Sciatic nerve (tissue), 2 donors: ENCODE measurements around the gene SRP68. TPM values are rescaled to one million over a fixed set of nuclear protein-coding genes. Genes with fewer than 3 reads are reported as not detected.
"Not testable (repeated sequence)": the region's sequence is repeated elsewhere in the genome, so short reads cannot be mapped to it uniquely, and the experiment has no call there.

Source experiments
- ATAC-seq: fragments of 200-7000 bp; cut with Tn5 transposase; one replicate; pipeline ENCODE4 v1.9.1; 2020; ENCODE audit warnings: mild to moderate bottlenecking, moderate library complexity
- DNase-seq: peaks from one replicate; pipeline ENCODE4 v3.0.0-alpha.2; 2020; ENCODE audit warnings: low spot score
- intact Hi-C: fragments of 100-400 bp; cut with DNase I; formaldehyde crosslinking; loops from one replicate; pipeline ENCODE4 v1.14.2; 2022
- total RNA-seq: library from RNA; stranded (reverse); fragmentation: NEBNext Ultra II Directional; extraction: Animal tissue kit (Norgen Biotek cat#: 25700); gene quantifications from one replicate; pipeline ENCODE4 v1.2.1, GENCODE V29; 2021
- donor health status: DM: no; HTN: no; CAD: no.
- donor health status: DM: no; HTN: no; CAD: no.

SRP68 gene
- total RNA-seq, 1 donor from 2014 or later, result 65.1 TPM

DNA sequence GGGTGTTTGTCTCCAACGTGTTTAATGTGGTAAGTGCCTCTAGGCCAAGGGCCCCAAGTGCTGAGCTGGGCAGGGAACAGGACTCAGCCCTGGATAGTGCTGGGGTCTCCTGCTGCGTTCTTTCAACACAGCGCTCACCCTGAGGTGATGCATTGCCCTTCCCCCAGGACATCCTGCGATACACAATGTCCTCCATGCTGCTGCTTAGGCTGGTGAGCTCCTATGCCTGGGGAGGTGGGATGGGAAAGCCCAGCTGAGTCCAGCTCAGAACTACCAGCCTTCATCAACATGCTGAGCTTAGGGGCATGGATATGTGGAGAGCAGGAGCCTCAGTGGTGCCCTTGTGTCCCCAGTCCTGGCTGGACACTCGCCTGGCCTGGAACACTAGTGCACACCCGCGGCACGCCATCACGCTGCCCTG, 7.2 kb upstream of the SRP68 start:
- ATAC-seq (peak; percentile 2), DNase-seq (peak; percentile 50)
- intact Hi-C loops, result no loop called here

DNA sequence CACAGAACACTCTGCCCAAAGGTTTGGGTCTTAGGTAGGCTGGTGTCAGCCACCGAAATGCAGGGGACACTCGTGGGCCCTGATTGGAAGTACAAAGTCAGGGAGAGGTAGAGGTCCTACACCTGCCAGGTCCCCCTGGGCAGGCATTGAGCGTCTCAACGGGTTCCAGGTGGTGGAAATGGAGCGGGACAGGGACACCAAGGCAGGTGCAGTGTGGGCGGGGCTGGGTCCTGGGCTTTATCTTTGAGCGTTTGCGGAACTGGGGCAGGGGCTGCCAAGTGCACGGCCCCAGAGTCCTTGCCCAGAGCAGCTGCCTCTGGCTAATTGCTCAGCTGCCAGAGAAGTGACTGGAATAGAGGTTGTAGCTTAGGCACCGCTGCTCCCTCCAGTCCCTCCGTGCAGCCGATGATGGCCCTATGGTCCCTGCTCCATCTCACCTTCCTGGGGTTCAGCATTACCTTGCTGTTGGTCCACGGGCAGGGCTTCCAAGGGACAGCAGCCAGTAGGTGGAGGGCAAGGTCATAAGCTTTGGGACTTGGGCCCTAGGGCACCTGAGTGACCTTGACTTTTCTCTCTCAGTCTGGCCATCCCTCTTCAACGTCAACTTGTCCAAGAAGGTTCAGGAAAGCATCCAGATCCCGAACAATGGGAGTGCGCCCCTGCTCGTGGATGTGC, 6.7 kb upstream of the SRP68 start, which contains the start of gene ZACN:
TSS of gene ZACN (plus strand) at position 323 of the 675 bp plus-strand sequence. CDS start at position 406, 83 bp downstream.
- no peak for ATAC-seq
- intact Hi-C loops, result no loop called here
- peak; percentile 54 for DNase-seq

DNA sequence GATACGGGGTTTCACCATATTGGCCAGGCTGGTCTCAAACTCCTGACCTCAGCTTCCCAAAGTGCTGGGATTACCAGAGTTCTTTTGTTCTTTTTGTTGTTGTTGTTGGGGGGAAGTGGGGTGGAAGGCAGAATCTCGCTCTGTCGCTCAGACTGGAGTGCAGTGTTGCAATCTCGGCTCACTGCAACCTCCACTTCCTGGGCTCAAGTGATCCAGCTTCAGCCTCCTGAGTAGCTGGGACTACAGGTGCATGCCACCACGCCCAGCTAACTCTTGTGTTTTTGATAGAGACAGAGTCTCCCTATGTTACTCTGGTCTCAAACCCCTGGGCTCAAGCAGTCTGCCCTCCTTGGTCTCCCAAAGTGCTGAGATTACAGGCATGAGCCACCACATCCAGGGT, 6.1 kb upstream of the SRP68 start:
- DNase-seq, ATAC-seq, intact Hi-C loops: not testable (repeated sequence)

DNA sequence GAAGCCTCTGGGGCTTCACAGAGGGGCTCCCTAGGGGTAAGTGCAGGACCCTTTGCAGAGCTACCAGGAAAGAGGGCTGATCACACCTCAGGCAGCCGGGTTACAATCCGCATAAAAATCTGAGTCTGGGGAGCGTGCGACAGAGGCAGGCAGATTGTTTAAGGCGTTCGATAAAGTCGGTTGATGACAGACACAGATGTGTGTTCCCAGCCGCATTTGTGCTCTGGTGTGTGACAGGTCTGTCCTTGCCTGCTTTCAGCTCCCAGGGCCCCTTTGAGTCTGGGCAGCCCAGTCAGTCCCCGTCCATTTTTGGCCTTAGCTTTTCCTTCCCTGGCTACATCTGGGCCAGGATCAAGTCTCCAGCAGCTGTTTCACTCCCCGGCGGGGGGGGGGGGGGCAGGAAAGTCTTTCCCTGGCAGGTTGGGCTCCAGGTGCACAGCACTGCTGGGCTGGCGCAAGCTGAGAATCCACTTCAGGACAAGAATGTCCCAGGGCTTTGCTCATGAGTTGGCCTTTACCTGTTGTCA, 5.3 kb upstream of the SRP68 start:
- intact Hi-C loops, result no loop called here
- ATAC-seq (no peak), DNase-seq (no peak)

GRCh38 chr17:76076765-76077583, 4.7 kb upstream of the SRP68 start:
- ATAC-seq, result no peak
- intact Hi-C loops, result no loop called here

GRCh38 chr17:76076146-76076764, 3.9 kb upstream of the SRP68 start:
- DNase-seq, result no peak
- intact Hi-C loops, result no loop called here
- ATAC-seq, result no peak

More at GRCh38 chr17:76076765-76077583, 4.7 kb upstream of the SRP68 start:
- DNase-seq, result no peak

DNA sequence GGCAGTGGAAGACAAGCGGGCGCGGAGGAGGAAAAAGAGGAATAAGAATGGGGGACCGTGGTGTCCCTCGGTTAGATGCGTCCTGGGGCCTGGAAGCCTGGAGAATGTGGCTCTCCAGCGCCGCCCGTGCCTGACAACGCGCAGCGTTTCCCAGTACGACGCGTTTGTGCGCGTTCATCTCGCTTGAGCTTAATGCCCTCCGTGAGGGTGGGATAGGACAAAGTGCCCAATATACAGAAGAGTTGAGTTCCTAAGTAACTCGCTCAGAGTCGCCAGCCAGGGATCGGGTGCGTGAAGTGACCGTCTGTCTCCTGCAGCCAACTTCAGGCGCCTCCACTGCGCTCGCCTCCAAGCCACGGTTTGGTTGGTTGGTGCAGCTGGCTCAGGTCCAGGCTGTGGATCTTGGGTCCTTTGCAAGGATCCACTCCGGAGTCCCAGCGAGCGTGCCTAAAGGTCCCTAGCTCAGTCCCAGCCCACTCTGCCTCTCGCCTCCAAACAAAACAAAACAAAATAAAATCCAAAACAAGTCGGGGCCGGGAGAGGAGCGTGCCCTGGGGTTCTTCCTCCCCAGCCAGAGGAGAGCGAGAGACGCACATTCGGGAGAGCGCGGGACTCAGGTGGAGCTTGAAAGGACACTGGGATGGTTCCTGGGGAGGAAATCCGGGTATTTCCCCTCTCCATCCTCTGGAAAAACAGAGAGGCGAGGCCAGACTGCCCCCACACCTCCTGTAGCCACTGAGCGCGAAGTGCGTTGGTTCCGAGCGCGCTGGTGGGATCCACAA, 3.2 kb upstream of the SRP68 start:
- DNase-seq (no peak), ATAC-seq (no peak)
- intact Hi-C loops, result no loop called here

DNA sequence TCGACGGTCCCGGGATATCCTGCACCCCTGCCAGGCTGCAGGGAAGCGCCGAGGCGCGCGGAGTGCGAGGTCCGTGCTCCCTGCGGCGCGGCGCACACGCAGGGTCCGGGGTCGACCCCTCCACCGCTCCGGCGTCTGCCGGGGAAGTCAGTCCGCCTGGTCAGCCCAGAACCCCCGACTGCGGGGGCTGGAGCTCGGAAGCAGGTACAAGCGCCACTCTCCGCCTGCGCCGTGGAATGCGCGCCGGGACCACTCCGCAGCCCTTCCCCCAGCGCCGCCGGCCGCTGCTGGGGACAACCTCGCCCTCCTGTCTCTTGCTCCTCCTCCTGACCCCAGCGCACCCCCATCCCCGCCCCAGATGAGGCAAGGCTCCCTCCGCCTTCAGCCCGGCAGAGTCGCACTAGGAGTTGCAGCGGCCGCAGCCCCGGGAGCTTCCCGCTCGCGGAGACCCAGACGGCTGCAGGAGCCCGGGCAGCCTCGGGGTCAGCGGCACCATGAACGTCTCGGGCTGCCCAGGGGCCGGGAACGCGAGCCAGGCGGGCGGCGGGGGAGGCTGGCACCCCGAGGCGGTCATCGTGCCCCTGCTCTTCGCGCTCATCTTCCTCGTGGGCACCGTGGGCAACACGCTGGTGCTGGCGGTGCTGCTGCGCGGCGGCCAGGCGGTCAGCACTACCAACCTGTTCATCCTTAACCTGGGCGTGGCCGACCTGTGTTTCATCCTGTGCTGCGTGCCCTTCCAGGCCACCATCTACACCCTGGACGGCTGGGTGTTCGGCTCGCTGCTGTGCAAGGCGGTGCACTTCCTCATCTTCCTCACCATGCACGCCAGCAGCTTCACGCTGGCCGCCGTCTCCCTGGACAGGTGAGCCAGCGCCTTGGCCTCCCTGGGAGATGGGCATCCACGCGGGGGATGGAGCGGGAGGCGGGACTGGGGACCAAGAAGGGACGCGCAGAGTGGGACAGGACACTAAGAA, 2.4 kb upstream of the SRP68 start, which contains the start of gene GALR2:
TSS of gene GALR2 (plus strand) at position 392 of the 974 bp plus-strand sequence. CDS start at position 495, 103 bp downstream.
- ATAC-seq (no peak), DNase-seq (no peak)
- intact Hi-C loops, result no loop called here

DNA sequence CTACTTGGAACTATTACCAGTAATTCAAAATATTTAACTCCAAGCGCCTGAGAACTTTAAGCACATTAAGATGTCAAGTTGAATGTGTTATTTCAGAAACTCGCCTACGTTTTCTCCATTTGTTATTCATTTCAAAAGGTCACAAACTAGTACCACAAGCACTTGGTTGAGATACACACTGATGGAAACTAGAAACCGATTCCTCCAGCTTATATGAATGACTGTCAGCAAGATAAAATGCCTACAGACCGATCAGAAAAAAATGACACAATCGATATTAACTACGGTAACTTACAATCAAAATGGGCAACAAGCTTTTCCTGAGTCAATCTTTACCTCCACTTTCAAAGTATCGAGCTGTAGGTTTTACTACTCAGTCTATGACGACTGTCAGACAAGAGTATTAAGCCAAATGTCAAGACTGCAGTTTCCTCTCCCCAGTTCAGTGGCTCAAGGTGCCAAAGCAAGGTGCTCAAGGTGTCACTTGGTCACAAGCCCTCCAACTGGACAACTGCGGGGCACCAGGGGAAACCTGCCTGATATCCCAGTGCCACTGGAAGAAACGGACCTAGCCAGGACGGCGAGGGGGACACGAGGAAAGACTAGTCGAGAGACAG, 678 bp downstream of the SRP68 start:
- intact Hi-C loops, result no loop called here
- ATAC-seq, result no peak
- no peak for DNase-seq

- ATAC-seq (no peak), DNase-seq (no peak)
- intact Hi-C loops, result no loop called here
Measured at GRCh38 chr17:76065775-76066174, 6.5 kb downstream of the SRP68 start.

DNA sequence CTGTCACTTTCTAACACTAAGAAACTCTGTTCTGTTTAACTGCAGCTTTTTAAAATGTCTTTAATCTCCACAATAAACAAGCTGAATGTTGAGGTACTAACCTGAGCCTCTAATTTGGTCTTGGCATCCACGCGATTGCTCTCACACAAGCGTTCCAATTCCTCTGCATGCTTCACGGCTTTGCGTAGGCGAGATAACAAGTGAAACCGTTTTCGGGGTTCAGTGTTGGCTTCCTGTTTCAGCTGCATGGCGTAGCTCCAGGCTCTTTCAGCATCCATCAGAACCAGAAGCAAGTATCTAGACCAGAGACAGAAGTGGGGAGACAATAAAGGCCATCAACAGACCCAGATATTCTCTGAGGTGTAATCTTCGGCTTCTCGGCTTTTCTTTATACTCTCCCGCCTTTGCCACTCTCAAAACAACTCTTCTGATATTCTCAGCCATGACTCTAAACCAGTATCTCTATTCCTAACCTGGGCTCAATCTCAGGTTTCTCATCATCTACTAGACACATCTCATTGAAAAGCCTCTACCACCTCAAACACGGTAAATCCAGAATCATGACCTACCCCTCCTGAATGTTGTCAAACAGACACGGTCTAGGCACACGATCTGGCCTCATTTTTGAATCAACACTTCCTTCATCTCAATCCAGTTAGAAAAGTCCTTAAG, 8.3 kb downstream of the SRP68 start:
- ATAC-seq, result no peak
- intact Hi-C loops, result no loop called here
- DNase-seq, result no peak

- ATAC-seq, DNase-seq, intact Hi-C loops: not testable (repeated sequence)
Measured at GRCh38 chr17:76058264-76058663, 14.1 kb downstream of the SRP68 start.

GRCh38 chr17:76056882-76057281, 15.4 kb downstream of the SRP68 start:
- DNase-seq (no peak), ATAC-seq (no peak)
- intact Hi-C loops, result no loop called here

DNA sequence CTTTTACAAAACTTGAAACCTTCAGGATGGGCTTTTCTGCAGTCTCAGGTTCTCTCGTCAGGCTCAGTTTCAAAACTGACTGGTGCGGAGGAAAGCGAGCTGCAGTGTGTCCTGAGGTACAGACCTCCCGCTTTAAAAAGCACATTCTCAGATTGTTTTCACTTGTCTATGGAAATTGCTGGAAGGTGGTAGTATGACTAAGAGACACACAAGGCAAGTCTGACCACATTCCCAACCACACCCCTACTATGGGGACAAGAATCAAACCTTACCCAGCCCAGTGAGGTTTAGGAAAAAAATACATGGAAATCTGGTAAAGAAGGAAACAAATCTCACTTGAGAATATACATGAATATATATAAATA, 18.2 kb downstream of the SRP68 start:
- intact Hi-C loops, result no loop called here
- ATAC-seq, result no peak
- DNase-seq, result no peak

GRCh38 chr17:76053246-76054111, 18.8 kb downstream of the SRP68 start:
- ATAC-seq, result no peak
- no peak for DNase-seq
- intact Hi-C loops, result no loop called here

DNA sequence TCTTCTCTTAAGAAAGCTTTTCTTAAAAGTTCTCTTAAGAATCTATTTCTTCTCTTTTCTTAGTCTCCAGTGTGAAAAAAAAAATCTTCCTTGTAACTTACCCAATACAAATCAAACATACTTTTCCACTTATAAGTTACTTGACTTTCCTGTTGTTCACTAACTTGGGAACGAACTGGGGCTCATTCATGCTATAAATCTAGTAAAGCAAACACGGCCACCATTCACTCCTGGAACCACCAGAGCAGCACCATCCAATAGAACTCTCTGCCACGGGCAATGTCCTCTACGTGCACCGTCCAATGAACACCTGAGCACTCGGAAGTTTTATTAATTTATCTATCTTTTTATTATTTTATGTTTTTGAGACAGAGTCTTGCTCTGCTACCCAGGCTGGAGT, 20.8 kb downstream of the SRP68 start:
- DNase-seq, result no peak
- ATAC-seq, result no peak
- intact Hi-C loops, result no loop called here
